Sigmoid colon (tissue), 7 donors: ENCODE data around the gene CAND1. TPM values are rescaled to one million over a fixed set of nuclear protein-coding genes. Genes with fewer than 3 reads are reported as not detected.

ENCODE experiments used
- DNase-seq: peaks from one replicate; pipeline ENCODE4 v3.0.0-alpha.2; 2019
- H3K27ac ChIP-seq, 4 donors: fragments of 200-600 bp; sonication (generic); one replicate each; pipeline ENCODE4 v1.5.1; 2016 to 2019; ENCODE audit warnings: mild to moderate bottlenecking in 1 of 4
- H3K27me3 ChIP-seq, 3 donors: fragments of 200-600 bp; sonication (generic); one replicate each; pipeline ENCODE4 v1.5.1; 2019; ENCODE audit warnings: mild to moderate bottlenecking in 1 of 3
- H3K36me3 ChIP-seq, 4 donors: fragments of 200-600 bp; sonication (generic); one replicate each; pipeline ENCODE4 v1.5.1; 2016 to 2019
- H3K4me1 ChIP-seq, 4 donors: fragments of 200-600 bp; sonication (generic); one replicate each; pipeline ENCODE4 v1.5.1; 2017 to 2019
- H3K4me3 ChIP-seq, 4 donors: fragments of 200-600 bp; sonication (generic); one replicate each; pipeline ENCODE4 v1.5.1; 2017 to 2019; ENCODE audit warnings: mild to moderate bottlenecking in 2 of 4, moderate library complexity in 1 of 4
- H3K9me3 ChIP-seq, 4 donors: fragments of 200-600 bp in 3 of 4; sonication (generic) in 3 of 4; one replicate each; pipeline versions ENCODE4 v1.5.1 to v1.6.1; 2013 to 2019
- EP300 ChIP-seq, 4 donors: sonication (generic); formaldehyde crosslinking; IDR thresholded peaks; one replicate each; pipeline ENCODE4 v1.6.1; 2017; ENCODE audit warnings: antibody characterized with exemption in 4 of 4
- POLR2A ChIP-seq, 2 donors: fragments of 450-650 bp; IDR thresholded peaks; one replicate each; pipeline ENCODE4 v1.6.1; 2016; ENCODE audit warnings: antibody characterized with exemption in 2 of 2, mild to moderate bottlenecking in 2 of 2, moderate library complexity in 2 of 2
- POLR2AphosphoS5 ChIP-seq, 4 donors: sonication (generic); formaldehyde crosslinking; IDR thresholded peaks; one replicate each; pipeline ENCODE4 v1.6.1; 2017; ENCODE audit warnings: antibody characterized with exemption in 4 of 4
- WGBS, 2 donors: extraction: QIAGEN DNeasy Blood & Tissue Kit; methylation state at CpG; one replicate each; pipeline ENCODE4 v1.1.7; 2013; 5-methylcytosine and 5-hydroxymethylcytosine counted together
- intact Hi-C: fragments of 100-400 bp; cut with DNase I; formaldehyde crosslinking; loops from one replicate; pipeline ENCODE4 v1.15.1; 2023
- polyA plus RNA-seq, 3 donors: library from polyadenylated mRNA; stranded (reverse); fragments of 200-250 nt; gene quantifications; one replicate each; pipeline ENCODE4 v1.2.3, GENCODE V29; 2013
- total RNA-seq, 4 donors: library from RNA; depleted of rRNA; stranded (reverse); fragments of >200 nt; gene quantifications; one replicate each; pipeline ENCODE4 v1.1.0, GENCODE V29; 2016
- TF ChIP-seq, protein P1 (sequence below), 4 experiments: fragments of 450-650 bp in 3 of 4; fragments of 200-600 bp in 1 of 4; IDR thresholded peaks; one replicate each; pipeline ENCODE4 v1.5.1; 2016 to 2019; ENCODE audit warnings: antibody characterized with exemption in 4 of 4, mild to moderate bottlenecking in 3 of 4, moderate library complexity in 2 of 4
- donor health status: healthy with polysubstance abuse.
- donor health status: Bipolar disorder and iron deficiency.
- donor health status: healthy.

CAND1 gene
- total and polyA plus RNA-seq, 7 donors = 10.2 to 86.5 (median 63.0) TPM

GRCh38 chr12:67251012-67251411 lies 18.1 kb upstream of the CAND1 start:
- Histone ChIP-seq H3K27me3 (no peaks in the 10 kb centered on the region), H3K27ac (no peak overlapping the region), H3K4me1 (no peaks in the 10 kb centered on the region), H3K9me3 (no peaks in the 10 kb centered on the region), H3K4me3 (no peak overlapping the region), H3K36me3 (no peaks in the 10 kb centered on the region)
- intact Hi-C loops = no loop called here
- TF ChIP-seq POLR2AphosphoS5 (IDR thresholded peaks at IDR 0.05) (no peak), EP300 (IDR thresholded peaks at IDR 0.05) (no peak), POLR2A (IDR thresholded peaks at IDR 0.05) (no peak)
- TF ChIP-seq, protein P1, sequence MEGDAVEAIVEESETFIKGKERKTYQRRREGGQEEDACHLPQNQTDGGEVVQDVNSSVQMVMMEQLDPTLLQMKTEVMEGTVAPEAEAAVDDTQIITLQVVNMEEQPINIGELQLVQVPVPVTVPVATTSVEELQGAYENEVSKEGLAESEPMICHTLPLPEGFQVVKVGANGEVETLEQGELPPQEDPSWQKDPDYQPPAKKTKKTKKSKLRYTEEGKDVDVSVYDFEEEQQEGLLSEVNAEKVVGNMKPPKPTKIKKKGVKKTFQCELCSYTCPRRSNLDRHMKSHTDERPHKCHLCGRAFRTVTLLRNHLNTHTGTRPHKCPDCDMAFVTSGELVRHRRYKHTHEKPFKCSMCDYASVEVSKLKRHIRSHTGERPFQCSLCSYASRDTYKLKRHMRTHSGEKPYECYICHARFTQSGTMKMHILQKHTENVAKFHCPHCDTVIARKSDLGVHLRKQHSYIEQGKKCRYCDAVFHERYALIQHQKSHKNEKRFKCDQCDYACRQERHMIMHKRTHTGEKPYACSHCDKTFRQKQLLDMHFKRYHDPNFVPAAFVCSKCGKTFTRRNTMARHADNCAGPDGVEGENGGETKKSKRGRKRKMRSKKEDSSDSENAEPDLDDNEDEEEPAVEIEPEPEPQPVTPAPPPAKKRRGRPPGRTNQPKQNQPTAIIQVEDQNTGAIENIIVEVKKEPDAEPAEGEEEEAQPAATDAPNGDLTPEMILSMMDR (IDR thresholded peaks at IDR 0.05) = no peak
- no peak for DNase-seq
- 77 to 90% methylated on average over 3 of the region's 3 CpGs for WGBS, 2 donors

- TF ChIP-seq, protein P1 (IDR thresholded peaks at IDR 0.05) = no peak
- no peak for TF ChIP-seq POLR2A (IDR thresholded peaks at IDR 0.05)
- no peak for TF ChIP-seq POLR2AphosphoS5 (IDR thresholded peaks at IDR 0.05)
- TF ChIP-seq EP300 (IDR thresholded peaks at IDR 0.05) = no peak
- DNase-seq = no peak
- H3K4me3 ChIP-seq = no peak overlapping the region
- intact Hi-C loops = no loop called here
- 88 to 91% methylated on average over 12 of the region's 12 CpGs for WGBS, 2 donors
- H3K4me1 ChIP-seq = no peaks in the 10 kb centered on the region
- H3K36me3 ChIP-seq = no peaks in the 10 kb centered on the region
- no peaks in the 10 kb centered on the region for H3K9me3 ChIP-seq
- H3K27ac ChIP-seq = no peak overlapping the region
- H3K27me3 ChIP-seq = no peaks in the 10 kb centered on the region
These were observed 14.7 kb upstream of the CAND1 start for GRCh38 chr12:67254372-67255026.

DNA sequence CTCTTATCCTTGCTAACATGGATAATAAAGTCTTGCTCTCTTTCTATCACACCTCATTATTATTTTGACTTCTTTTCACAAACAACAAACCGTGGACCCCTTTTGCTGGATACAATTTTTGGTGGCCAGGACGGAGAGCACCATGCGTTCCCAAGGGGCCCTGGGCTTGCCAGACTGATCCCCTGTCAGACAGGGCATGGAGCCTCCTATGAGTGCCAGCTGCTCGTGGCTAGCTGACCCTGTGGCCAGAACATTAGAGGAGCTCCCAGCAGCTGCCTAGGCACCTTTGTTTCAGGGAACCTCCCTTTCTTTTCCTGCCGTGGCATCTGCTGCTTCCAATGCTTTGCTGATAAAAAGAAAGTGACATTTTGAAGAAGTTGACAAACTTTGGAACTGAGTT lies 12.5 kb upstream of the CAND1 start:
- WGBS, 2 donors = 81% methylated on average over 5 of the region's 5 CpGs
- H3K4me3 ChIP-seq = no peak overlapping the region
- no peaks in the 10 kb centered on the region for H3K36me3 ChIP-seq
- no peak overlapping the region for H3K27ac ChIP-seq
- no peaks in the 10 kb centered on the region for H3K4me1 ChIP-seq
- DNase-seq = no peak
- no peaks in the 10 kb centered on the region for H3K9me3 ChIP-seq
- no peaks in the 10 kb centered on the region for H3K27me3 ChIP-seq
- intact Hi-C loops = no loop called here
- TF ChIP-seq, protein P1 (IDR thresholded peaks at IDR 0.05) = no peak
- TF ChIP-seq POLR2AphosphoS5 (IDR thresholded peaks at IDR 0.05) (no peak), EP300 (IDR thresholded peaks at IDR 0.05) (no peak), POLR2A (IDR thresholded peaks at IDR 0.05) (no peak)

GRCh38 chr12:67263471-67263870 lies 5.7 kb upstream of the CAND1 start:
- TF ChIP-seq EP300 (IDR thresholded peaks at IDR 0.05) (no peak), POLR2AphosphoS5 (IDR thresholded peaks at IDR 0.05) (peak in 1 of 4 donors; percentile 33)
- 72 to 75% methylated on average over 5 of the region's 5 CpGs for WGBS, 2 donors

GRCh38 chr12:67268335-67268895 lies 743 bp upstream of the CAND1 start:
- Histone ChIP-seq H3K27me3 (no peaks in the 10 kb centered on the region), H3K4me1 (peaks cover 0 to 42% (median 38%) of the 10 kb centered on the region in 4 donors), H3K9me3 (no peaks in the 10 kb centered on the region), H3K4me3 (peak overlapping the region; percentile 33 to 95 (median 80)), H3K36me3 (no peaks in the 10 kb centered on the region), H3K27ac (peak overlapping the region; percentile 90 to 99 (median 99))
- TF ChIP-seq POLR2A (IDR thresholded peaks at IDR 0.05) (peak; percentile 3 to 33), EP300 (IDR thresholded peaks at IDR 0.05) (no peak), POLR2AphosphoS5 (IDR thresholded peaks at IDR 0.05) (peak in 3 of 4 donors; percentile 7 to 74 (median 13))
- TF ChIP-seq, protein P1 (IDR thresholded peaks at IDR 0.05) = no peak
- peak; percentile 97 for DNase-seq
- intact Hi-C loops = loop anchor here (10.0 kb wide), 2 partner anchors 386 to 1536 kb away; partner anchors contain the start of gene MDM2
- WGBS, 2 donors = 2 to 4% methylated on average over 19 of the region's 19 CpGs

More at GRCh38 chr12:67263471-67263870, 5.7 kb upstream of the CAND1 start:
- intact Hi-C loops = loop anchor here (10.0 kb wide), 2 partner anchors 391 to 1541 kb away; partner anchors contain the start of gene MDM2
- Histone ChIP-seq H3K27me3 (no peaks in the 10 kb centered on the region), H3K9me3 (no peaks in the 10 kb centered on the region), H3K4me1 (peaks cover 0 to 16% (median 8%) of the 10 kb centered on the region in 4 donors), H3K36me3 (no peaks in the 10 kb centered on the region), H3K27ac (no peak overlapping the region), H3K4me3 (no peak overlapping the region)
- DNase-seq = no peak
